DMS153 (cell line): ENCODE data around the gene NMBR.
"Not testable (repeated sequence)": the region's sequence is repeated elsewhere in the genome, so short reads cannot be mapped to it uniquely, and the experiment has no call there.

Source experiments
- DNase-seq: peaks from one replicate; lab custom pipeline; 2025; lab: John Stamatoyannopoulos, UW

Gene NMBR

DNA sequence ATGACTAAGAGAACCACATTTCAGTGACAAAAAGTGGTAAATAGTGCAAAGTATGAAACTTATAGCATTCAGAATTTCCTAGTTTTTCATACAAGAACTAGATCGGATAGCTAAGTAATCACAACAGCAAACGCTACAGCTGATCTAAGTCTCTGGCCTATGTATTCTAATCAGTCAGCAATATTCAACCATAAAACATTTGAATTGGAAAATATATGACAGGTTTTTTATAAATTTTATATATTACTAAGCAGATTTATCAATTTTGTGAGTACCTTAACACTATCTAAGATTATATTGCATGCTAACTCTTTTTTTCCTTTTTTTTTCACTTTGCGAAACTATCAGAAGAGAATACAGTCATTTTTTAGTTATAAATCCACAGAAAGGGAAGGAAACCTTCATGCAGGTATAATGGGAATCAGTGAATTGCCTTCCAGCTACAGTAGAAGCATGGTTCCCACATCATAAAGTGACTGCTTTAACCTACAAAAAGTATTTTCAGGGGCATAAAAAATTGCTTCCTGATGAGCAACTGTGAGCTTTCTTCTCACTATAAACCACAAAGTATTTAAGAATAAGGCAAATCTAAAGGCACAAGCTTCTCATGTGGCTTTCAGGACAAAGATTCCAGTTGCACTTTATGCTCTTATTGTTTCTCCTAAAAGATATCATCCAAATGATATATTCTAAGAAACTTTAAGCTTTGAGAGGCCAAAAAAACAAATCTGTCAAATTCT lies 88.2 kb downstream of the NMBR start:
- no peak for DNase-seq

DNA sequence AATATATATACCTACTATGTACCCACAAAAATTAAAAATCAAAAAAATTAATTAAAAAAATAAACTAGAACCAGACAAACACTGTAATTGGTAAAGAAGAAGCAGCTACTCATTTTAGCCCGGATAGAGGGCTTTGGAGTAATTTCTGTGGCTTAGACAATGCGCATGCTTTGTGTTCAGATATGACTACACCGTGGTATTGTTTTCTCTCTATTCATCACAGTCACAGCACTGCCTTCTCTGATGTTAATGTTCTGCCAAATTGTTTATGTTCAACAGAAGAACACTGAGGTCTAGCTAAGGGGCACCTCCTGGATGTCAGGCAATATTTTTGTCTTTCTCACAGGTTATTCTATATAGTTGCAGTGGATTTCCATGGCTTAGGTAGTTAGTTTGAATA lies 91.7 kb downstream of the NMBR start:
- DNase-seq: no peak

DNA sequence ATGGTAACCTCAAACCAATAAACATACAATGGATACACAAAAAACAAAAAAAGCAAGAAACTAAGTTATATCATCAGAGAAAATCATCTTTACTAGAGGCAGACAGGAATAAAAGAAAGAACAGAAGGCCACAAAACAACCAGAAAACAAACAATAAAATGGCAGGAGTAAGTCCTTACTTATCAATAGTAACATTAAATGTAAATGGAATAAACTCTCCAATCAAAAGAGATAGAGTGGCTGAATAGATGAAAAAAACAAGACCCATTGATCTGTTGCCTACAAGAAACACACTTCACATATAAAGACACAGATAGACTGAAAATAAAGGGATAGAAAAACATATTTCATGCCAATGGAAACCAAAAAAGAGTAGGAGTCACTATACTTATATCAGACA lies 95.5 kb downstream of the NMBR start:
- no peak for DNase-seq

DNA sequence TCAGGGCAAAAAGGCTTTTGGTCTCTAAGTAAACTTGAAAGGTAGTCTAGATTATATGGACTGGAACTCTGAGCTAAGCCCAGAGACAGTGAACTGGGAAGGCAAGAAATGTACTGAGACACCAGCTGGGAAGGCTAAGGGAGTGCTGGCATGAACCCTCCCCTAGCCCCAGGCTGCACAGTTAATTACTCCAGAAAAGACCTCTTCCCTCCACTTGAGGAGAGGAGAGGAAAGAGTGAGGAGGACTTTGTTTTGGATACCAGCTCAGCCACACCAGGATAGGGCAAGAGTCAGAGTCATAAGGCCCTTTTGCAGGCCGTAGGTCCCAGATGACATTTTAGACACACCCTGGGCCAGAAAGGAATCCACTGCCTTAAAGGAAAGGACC lies 98.3 kb downstream of the NMBR start:
- no peak for DNase-seq

DNA sequence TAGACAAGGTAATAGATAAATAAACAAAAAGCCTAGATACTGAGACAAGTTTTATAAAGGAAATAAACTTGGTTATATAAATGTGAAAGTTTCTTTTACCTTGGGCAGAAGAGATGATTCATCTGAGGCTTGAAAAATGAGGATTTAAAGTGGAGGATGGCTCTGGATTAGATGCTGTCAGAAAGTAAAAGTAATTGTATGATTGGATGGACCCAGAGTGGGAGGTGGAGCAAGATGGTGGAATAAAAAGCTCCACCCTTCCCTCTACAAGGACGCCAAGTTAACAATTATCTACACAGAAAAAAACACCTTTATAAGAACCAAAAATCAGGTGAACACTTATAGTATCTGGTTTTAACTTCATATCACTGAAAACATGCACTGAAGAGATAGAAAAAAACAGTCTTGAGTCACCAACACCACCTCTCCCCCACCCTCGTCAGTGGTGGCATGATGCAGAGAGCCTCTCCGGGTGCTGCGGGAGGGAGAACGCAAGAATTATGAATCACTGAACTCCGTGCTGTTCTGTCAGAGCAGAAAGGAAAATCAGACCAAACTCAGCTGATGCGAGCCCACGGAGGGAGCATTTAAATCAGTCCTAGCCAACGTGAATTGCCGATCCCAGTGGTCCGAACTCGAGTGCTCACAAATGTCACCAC lies 98.9 kb downstream of the NMBR start:
- no peak for DNase-seq

DNA sequence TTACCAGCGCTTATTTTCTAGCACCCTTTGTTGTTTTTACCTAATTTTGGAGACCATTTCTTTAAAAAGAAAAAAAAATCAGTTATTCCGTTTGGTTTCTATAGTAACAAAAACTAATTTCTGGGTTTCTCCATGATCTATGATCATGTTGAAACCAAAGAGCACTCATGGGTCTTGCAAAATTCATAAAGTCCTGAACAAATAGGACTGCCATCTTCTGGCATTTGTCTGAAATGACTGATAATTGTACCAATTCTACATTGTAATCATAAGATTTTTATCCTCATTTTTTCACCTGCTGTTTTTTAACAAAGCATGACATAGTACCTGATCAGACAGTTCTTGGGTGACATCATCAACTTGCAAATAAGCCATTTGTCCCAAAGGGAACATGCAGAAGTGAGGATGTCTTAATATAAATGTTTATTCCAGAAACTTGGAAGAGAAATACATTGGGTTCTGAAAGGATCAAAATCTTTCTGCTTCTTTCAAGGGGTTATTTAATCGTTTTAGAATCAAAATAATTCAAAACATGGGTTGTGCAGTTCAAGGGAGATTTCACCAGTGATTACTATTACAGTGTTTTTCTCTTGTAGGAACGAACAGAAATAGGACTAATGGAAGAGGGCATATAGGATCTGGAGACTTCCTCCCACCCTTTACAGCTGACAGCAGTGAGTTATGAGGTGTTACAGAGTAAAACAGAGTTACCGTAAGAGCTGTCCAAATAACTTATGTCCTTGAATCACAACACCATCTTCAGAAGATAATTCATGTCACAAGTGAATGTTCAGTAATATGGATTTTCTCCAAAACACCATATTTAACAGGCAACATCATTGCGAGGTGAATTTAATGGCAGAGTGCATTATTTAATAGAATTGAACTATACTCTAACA lies 101.3 kb downstream of the NMBR start:
- no peak for DNase-seq

DNA sequence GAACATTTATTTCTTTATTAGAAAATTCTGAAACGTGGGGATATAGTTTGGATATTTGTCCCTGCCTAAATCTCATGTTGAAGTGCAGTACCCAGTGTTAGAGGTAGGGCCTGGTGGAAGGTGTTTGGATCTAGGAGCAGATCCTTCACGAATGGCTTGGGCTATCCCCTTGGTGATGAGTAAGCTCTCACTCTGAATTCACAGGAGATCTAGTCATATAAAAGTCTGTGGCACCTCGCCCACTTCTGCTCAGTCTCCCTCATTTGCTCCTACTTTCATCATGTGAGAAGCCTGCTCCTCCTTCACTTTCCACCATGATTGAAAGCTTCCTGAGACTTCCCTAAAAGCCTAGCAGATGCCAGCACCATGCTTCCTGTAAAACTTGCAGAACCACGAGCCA lies 111.0 kb downstream of the NMBR start:
- DNase-seq: no peak

DNA sequence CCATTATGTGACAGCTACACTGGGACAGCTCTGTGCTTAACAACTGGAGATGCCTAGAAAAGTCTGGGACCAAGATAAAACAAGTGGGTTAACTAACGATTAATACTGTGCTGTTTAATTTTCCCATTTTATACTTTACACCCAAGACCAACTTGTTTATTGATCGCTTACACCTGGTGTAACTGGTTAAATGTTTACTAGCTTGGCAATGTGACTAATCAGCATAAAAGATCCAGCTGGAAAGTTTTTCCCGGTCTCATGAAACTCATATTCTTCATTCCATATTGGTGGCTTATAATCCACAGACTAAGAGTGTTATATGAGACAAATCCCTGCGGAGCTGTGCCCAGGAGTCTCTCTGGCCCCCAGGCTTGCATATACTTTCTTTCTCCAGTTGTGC lies 115.9 kb downstream of the NMBR start:
- DNase-seq: no peak

DNA sequence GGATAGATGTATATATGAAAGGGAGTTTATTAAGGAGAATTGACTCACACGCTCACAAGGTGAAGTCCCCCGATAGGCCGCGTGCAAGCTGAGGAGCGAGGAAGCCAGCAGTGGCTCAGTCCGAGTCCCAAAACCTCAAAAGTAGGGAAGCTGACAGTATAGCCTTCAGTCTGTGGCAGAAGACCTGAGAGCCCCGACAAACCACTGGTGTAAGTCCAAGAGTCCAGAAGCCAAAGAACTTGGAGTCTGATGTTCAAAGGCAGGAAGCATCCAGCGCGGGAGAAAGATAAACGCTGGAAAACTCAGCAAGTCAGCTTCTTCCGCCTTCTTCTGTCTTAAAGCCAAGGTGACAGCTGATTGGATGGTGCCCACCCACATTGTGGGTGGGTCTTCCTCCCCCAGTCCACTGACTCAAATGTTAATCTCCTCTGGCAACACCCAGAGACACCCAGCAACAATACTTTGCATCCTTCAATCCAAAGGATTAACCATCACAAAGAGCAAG lies 116.8 kb downstream of the NMBR start:
- no peak for DNase-seq

DNA sequence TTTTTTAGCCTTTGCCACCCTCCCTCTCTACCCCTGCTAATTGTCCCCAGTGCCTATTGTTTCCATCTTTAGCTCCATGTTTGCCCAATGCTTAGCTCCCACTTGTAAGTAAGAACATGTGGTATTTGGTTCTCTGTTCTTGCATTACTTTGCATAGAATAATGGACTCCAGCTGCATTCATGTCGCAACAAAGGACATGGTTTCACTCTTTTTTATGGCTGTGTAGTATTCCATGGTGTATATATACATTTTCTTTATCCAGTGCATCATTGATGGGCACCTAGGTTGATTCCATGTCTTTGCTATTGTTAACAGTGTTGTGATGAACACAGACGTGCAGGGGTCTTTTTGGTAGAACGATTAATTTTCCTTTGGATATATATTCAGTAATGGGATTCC lies 118.4 kb downstream of the NMBR start:
- no peak for DNase-seq

DNA sequence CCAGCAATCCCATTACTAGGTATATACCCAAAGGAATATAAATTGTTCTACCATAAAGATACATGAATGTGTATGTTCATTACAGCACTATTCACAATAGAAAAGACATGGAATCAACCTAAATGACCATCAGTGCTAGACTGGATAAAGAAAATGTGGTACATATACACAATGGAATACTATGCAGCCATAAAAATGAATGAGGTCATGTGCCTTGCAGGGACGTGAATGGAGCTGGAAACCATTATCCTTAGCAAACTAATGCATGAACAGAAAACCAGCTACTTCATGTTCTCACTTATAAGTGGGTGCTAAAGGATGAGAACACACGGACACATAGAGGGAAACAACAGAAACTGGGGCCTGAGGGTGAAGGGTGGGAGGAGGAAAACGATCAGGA lies 119.1 kb downstream of the NMBR start:
- not testable (repeated sequence) for DNase-seq

DNA sequence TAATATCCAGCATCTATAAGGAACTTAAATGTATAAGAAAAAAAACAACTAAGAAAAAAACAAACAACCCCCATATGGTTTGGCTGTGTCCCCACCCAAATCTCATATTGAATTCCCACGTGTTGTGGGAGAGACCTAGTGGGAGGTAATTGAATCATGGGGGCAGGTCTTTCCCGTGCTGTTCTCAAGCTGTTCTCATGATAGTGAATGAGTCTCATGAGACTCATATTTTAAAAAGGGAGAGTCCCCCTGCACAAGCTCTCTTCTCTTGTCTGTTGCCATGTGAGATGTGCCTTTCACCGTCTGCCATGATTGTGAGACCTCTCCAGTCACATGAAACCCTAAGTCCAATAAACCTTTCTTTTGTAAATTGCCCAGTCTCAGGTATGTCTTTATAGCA lies 119.8 kb downstream of the NMBR start:
- DNase-seq: no peak

DNA sequence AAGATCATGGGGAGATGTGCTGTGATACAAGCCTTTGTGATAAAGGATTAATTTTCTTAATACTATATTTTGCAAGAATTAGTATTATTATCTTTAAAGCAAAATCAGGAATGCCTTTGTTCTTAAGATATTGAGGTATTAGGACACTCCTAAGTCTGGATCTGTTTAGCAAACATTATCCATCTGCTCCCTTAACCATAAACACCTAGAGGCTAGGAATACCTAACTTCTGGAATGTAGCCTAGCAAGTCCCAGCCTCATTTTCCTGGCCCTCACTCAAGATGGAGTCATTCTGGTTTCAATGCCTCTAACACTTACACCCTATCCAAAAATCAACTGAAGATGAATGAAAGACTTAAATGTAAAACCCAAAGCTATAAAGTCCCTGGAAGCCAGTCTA lies 120.5 kb downstream of the NMBR start:
- DNase-seq: no peak
